DOHH2 (cell line): ENCODE results near the gene KLF4.

Experiments
- EZH2phosphoT487 ChIP-seq: fragments of 200-600 bp; sonication (generic); IDR thresholded peaks from 2 replicates; pipeline ENCODE4 v1.6.1; 2017; ENCODE audit warnings: borderline replicate concordance, mild to moderate bottlenecking, antibody characterized with exemption, low read length, moderate library complexity, mixed read lengths
- TF ChIP-seq, protein P1 (sequence below): fragments of 200-600 bp; sonication (generic); IDR thresholded peaks from one replicate; pipeline ENCODE4 v1.5.1; 2014; ENCODE audit warnings: antibody characterized with exemption, mild to moderate bottlenecking, low read depth, low read length; ENCODE audit not compliant: poor library complexity, severe bottlenecking

DNA sequence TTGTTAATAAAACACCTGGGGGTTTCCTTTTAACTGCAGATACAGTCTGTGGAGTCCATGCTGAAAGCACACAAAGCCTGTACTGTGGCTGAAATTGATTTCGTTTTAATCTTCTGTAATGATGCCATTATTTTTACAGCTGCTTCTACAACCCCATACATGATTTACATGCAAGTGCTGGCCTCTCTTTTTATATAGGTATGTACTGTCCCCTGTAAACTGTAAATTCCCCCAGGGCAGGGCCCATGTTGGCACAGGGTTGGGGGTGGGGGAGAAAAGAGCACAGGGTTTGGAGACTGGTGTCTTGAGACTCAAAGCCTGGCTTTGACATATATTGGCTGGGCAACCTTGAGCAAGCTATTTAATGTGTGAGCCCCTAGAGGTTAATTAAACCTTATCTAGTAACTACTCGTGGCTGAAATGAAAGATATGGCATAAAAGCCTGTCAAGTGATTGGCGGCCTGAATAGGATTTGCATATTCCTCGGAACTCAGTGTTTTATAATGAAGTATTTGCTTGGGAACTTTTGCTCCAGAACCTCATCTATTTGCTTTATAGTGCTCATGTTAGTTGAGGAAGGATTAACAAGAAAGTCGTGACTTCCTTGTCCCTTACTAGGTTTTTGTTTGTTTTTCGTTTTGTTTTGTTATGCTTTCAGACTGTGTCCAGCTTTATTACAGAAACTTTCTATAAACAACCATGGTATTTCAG lies 34.0 kb downstream of the KLF4 start:
- TF ChIP-seq, protein P1, sequence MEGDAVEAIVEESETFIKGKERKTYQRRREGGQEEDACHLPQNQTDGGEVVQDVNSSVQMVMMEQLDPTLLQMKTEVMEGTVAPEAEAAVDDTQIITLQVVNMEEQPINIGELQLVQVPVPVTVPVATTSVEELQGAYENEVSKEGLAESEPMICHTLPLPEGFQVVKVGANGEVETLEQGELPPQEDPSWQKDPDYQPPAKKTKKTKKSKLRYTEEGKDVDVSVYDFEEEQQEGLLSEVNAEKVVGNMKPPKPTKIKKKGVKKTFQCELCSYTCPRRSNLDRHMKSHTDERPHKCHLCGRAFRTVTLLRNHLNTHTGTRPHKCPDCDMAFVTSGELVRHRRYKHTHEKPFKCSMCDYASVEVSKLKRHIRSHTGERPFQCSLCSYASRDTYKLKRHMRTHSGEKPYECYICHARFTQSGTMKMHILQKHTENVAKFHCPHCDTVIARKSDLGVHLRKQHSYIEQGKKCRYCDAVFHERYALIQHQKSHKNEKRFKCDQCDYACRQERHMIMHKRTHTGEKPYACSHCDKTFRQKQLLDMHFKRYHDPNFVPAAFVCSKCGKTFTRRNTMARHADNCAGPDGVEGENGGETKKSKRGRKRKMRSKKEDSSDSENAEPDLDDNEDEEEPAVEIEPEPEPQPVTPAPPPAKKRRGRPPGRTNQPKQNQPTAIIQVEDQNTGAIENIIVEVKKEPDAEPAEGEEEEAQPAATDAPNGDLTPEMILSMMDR = no peak
- no peak for TF ChIP-seq EZH2phosphoT487
